ENCODE measurements around the gene SLC47A2.
"Not testable (repeated sequence)": the region's sequence is repeated elsewhere in the genome, so short reads cannot be mapped to it uniquely, and the experiment has no call there.

Gene SLC47A2, protein sequence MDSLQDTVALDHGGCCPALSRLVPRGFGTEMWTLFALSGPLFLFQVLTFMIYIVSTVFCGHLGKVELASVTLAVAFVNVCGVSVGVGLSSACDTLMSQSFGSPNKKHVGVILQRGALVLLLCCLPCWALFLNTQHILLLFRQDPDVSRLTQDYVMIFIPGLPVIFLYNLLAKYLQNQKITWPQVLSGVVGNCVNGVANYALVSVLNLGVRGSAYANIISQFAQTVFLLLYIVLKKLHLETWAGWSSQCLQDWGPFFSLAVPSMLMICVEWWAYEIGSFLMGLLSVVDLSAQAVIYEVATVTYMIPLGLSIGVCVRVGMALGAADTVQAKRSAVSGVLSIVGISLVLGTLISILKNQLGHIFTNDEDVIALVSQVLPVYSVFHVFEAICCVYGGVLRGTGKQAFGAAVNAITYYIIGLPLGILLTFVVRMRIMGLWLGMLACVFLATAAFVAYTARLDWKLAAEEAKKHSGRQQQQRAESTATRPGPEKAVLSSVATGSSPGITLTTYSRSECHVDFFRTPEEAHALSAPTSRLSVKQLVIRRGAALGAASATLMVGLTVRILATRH

DNA sequence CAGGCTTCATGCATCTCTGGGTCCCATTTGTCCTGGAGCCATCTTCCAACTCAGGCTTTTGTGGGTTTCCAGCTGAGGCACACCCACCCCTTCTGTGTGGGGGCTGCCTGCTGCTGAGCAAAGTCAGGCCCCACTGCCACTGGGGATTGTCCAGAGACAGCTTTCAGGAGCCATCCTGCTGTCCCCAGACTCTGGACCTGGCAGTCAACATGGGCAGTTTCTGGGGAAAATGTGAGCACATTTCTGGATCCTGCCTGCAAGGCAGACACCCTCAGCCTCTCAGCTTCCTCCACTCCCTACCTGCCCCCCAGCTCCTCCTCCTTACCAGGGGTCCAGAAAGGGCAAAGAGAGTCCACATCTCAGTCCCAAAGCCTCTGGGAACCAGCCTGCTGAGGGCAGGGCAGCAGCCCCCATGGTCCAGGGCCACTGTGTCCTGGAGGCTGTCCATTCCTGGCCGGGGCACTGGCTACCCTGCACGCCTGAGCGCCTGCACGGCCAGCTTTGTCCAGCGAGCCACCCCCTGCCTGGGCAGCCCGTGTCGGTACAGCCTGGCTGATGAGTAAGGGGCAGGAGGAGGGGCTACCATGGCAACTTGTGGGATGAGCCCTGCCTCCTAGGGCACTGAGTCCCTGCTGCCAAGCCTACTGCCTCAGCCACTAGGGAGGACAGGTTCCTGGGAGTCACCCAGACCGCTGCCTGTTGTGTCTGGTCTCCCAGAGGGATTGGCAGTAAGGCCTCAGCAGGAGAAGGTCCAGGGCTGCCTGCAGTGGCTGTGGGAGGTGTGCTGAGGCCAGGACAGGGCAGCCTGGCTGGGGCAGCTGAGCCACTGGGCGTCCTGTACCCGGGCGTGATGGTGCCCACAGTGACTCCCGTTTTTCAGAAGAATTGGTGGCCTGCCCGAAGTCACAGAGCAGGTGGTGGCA, at the start of gene SLC47A2:
TSS of gene SLC47A2 (minus strand) at position 477 of the 923 bp plus-strand sequence. CDS start at position 448, 29 bp downstream.
- DNase-seq = no peak

GRCh38 chr17:19766016-19766415, 49.6 kb upstream of the SLC47A2 start:
- no peak for DNase-seq

DNA sequence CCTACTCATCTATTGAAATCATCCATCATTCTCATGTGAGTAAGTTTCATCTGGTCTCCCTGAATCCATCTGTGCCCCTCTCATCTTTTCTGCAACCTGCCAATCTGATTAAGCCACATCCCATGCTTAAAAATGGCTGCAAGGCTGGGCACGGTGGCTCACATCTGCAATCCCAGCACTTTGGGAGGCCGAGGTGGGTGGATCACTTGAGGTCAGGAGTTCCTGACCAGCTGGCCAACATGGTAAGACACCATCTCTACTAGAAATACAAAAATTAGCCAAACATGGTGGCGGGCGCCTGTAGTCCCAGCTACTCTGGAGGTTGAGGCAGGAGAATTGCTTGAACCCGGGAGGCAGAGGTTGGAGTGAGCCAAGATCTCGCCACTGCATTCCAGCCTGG, 47.6 kb upstream of the SLC47A2 start:
- DNase-seq = not testable (repeated sequence)

- no peak for DNase-seq
Observed at GRCh38 chr17:19763416-19763815, 47.0 kb upstream of the SLC47A2 start.

DNA sequence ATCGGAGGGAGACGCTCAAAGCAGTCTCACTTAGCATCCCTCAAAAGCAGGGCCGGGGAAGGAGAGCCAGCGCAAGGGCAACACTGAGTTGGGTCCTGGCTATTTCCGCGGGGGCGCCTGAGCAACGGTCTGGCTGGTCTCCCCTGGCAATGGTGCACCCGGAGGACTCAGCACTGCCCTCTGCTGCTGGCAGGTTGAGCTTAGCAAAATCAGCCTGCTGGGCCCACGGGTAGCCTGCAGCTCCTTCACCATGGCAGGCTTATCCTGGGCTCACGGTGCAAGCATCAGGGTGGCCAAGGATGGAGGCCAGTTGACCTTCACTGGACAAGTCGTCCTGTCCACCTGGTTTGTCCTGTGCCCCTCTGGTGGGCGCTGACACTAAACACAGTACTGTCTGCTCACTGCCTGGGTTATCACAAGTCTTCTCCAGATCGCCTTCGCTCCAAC, 46.2 kb upstream of the SLC47A2 start:
- DNase-seq = peak; percentile 60 to 71

GRCh38 chr17:19760746-19761145, 44.4 kb upstream of the SLC47A2 start:
- DNase-seq = no peak

DNA sequence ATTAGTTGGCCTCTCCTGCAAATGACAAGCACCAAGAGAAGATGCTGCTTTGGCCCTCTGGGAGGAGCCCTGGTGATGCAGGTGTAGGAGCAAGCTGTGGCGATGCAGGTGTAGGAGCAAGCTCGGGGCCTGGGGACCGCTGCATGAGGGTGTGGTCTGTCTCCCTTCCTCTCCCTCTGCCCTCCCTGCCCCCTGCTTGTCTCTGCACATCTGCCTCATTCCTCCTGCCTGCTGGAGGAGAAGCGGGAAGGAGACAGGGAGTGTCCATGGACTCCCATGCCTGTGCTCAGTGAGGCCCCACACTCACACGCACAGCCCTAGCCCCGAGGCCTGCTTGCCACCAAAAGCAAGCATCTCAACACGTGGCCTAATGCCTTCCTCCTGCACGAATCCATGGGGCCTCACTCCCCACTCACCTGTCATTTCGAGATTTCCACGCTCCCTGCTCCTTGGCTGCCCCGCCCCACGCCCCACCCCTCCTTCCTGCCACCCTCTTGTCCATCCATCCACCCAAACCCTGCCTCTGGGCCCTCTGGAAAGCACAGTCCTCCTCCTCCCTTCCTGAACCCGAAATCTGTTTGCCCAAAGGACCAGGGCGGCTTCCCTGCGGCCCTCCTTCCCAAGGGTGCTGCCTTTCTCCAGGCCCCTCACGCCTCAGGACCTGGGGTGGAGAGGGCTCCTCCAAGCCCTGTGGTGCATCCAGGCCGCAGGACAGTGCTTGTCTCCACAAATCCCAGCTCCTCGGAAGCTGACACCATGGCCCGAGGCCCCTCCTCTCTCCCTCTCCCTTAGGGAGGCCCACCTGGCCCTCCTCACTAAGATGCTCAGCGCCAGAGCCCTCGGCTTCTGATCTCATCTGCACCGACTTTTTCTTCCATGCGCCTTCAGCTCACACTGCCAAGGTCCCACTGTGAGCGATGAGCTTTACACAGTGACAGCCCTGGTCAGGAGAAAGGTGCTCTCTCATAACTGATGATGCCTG, 43.5 kb upstream of the SLC47A2 start:
- DNase-seq = no peak

DNA sequence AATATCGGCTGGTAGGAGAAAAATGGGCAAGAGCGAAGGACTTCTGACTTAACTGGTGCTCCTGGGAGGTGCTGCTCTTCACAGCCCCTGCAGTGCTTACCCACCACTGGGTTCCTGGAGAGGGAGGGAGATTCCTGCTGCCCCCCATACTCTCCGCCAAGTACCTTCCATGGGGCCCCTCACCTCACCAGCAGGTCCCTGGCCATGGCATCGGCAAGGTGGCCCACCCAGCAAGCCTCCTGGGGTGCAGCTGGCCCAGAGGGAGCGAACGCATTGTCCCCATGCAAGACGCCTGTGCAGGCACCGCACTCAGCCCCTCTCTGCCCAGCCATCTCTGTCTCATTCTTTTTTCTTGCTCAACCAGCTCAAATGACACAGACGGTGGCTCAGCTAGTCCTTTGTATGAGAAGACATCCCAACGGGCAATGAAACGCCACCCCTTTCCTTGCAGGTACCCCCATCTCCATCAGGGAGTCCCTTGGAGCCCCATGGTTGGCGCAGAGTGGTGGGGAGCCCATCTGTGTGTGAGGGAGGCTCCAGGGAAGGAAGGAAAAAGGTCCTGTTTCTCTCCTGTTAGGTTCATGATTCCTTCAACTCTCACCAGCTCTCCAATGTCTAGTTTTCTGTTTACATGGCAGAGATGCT, 41.3 kb upstream of the SLC47A2 start:
- no peak for DNase-seq

- no peak for DNase-seq
Observed at GRCh38 chr17:19756546-19756945, 40.2 kb upstream of the SLC47A2 start.

- DNase-seq = no peak
Observed at GRCh38 chr17:19755821-19756510, 39.6 kb upstream of the SLC47A2 start.

DNA sequence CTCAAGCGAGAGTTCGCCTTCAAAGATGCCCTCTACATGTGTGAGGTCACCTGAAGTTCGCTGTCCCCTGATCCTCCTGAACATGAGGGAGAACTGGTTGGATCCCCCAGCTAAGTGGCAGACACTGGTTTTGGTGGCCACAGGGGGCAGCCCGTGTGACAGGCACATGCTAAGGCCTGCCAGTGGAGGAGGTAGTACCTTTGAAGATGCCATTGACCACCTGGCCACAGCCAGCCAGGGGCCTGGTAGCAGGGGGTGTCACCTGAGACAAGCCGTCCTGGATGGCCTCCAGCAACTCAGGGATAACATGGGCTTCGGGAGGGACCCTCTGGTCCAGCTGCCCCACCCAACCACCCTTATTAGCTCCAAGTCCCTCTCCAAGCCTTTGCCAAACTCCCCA, 39.0 kb upstream of the SLC47A2 start:
- DNase-seq = no peak

- no peak for DNase-seq
Observed at GRCh38 chr17:19753661-19754463, 37.5 kb upstream of the SLC47A2 start.

- no peak for DNase-seq
Observed at GRCh38 chr17:19753051-19753509, 36.7 kb upstream of the SLC47A2 start.

GRCh38 chr17:19752216-19753050, 36.0 kb upstream of the SLC47A2 start:
- no peak for DNase-seq

DNA sequence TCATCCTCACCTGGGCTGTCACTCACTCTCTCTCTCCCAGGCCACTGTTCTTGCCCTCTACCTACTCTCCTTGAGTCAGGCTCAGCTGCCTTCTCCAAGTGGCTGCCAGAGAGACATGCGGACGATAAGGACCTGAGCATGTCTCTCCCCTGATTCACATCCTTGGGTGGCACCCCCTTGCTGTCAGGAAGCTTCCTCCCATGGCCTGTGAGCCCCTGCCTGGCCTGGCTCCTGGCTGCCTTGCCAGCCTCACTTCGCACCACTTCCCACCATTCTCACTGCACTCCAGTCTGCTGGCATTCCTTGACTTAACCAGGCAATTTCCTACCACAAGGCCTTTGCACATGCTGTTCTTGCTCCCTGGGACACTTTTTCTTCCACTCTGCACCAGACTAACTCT, 34.5 kb upstream of the SLC47A2 start:
- no peak for DNase-seq

DNA sequence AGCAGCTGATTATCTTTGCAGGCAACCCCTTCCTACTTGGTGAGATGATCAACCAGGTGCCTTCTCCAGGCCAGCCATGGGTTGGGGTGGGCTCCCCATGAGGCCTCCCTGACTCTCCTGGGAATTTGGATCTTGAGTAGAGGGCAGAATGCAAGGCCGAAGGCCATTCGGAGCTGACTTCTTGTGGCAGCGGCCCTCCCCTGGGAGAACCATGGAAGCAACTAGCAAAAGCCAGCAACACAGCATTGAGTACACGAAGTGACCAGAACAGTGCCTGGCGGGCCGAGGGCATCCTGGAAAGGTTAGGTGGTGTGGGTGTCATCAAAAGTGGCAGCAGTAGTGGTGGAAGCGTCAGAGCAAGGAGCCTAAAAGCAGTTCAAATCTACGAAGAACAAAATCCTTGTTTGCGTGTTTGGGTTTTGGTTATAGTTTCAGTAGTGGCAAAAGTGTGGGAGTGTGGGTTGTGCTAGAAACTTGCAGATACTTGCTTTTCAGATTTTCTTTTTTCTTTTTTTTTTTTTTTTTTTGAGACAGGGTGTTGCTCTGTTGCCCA, 33.7 kb upstream of the SLC47A2 start:
- no peak for DNase-seq

- no peak for DNase-seq
Observed at GRCh38 chr17:19748807-19749193, 32.4 kb upstream of the SLC47A2 start.
